Esophagus squamous epithelium (tissue), 4 donors: ENCODE measurements around the gene HOXB5.

Experiments used
- CTCF ChIP-seq, 6 experiments: fragments of 450-650 bp in 4 of 6; fragments of 200-600 bp in 2 of 6; sonication (generic) in 2 of 6; IDR thresholded peaks; one replicate each; pipeline ENCODE4 v1.5.1; 2016 to 2019; ENCODE audit warnings: antibody characterized with exemption in 6 of 6, mild to moderate bottlenecking in 4 of 6, moderate library complexity in 4 of 6
- POLR2A ChIP-seq, 4 donors: fragments of 450-650 bp; IDR thresholded peaks; one replicate each; pipeline ENCODE4 v1.6.1; 2017; ENCODE audit warnings: antibody characterized with exemption in 4 of 4, mild to moderate bottlenecking in 4 of 4, moderate library complexity in 3 of 4

DNA sequence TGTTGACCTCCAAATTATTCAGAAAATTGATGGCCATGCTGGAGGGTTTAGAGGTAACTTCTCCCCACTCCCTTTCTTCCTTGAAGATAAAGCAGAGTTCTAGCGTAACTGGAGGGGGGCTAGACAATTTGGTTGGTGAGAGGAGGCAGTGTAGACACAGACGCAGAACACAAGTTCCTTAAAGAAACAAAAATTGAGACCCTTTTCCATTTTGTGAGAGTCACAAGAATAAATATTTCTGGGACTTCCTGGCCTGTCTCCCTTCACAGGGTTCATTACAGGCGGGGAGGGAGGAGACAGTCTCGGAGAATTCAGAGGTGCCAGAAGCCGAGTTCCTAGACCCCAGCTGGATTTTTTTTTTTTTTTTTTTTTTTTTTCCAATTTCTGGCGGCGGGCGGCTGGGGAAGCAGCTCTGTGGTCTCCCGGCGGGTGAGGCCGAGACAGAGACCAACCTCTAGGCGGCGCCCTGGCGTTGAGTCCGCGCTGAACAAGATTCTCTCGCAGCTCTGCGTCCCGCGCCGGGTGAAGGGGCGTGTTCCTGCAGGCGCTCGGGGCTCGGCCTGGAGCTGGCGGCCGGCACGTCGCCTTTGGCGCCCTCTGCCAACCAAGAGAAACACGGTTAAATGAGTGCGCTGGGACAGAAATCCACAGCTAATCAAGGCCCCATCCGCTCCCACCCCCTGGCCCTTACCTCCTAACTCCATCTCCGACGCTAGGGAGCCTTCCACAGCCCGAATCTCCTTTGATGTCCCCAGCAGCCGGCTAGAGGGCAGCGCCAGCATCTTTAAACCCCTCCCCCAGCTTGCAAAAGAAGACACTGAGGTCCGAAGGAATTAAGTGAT is 42.8 kb upstream of the HOXB5 start:
- TF ChIP-seq POLR2A (IDR thresholded peaks at IDR 0.05): no peak
- TF ChIP-seq CTCF (IDR thresholded peaks at IDR 0.05): peak in 5 of 6 experiments; percentile 18 to 47 (median 26)
